Activated CD4-positive, alpha-beta T cell treated with anti-CD3 and anti-CD28 coated beads, Interleukin-2, amount 10 ng/mL, durations not matched to agents 24 days and 14 days (primary cell): ENCODE data around the gene HES1. TPM values are rescaled to one million over a fixed set of nuclear protein-coding genes. Genes with fewer than 3 reads are reported as not detected.
"Not testable (repeated sequence)": the region's sequence is repeated elsewhere in the genome, so short reads cannot be mapped to it uniquely, and the experiment has no call there.

Source experiments
- DNase-seq: peaks from one replicate; pipeline ENCODE4 v3.0.0; 2022
- H3K27ac Mint-ChIP-seq: one replicate; pipeline ENCODE4 v1.8.0; 2022; ENCODE audit warnings: mild to moderate bottlenecking, mixed read lengths
- H3K27me3 Mint-ChIP-seq: one replicate; pipeline ENCODE4 v1.8.0; 2022; ENCODE audit warnings: mixed read lengths
- H3K36me3 Mint-ChIP-seq: one replicate; pipeline ENCODE4 v1.8.0; 2022; ENCODE audit warnings: low read depth, mild to moderate bottlenecking, mixed read lengths
- H3K4me1 Mint-ChIP-seq: one replicate; pipeline ENCODE4 v1.8.0; 2021; ENCODE audit warnings: mixed read lengths
- H3K4me3 Mint-ChIP-seq: one replicate; pipeline ENCODE4 v1.8.0; 2022; ENCODE audit warnings: mild to moderate bottlenecking, moderate library complexity, mixed read lengths
- H3K9me3 Mint-ChIP-seq: one replicate; pipeline ENCODE4 v1.8.0; 2021; ENCODE audit warnings: mixed read lengths
- intact Hi-C: fragments of 100-400 bp; cut with micrococcal nuclease; formaldehyde crosslinking; loops from one replicate; pipeline ENCODE4 v1.15.1; 2023
- total RNA-seq: library from RNA; stranded (reverse); gene quantifications from 2 replicates; pipeline ENCODE4 v1.2.3, GENCODE V29; 2022

HES1 gene, protein sequence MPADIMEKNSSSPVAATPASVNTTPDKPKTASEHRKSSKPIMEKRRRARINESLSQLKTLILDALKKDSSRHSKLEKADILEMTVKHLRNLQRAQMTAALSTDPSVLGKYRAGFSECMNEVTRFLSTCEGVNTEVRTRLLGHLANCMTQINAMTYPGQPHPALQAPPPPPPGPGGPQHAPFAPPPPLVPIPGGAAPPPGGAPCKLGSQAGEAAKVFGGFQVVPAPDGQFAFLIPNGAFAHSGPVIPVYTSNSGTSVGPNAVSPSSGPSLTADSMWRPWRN
- 0.64 and 1.2 TPM in 2 replicates for total RNA-seq

DNA sequence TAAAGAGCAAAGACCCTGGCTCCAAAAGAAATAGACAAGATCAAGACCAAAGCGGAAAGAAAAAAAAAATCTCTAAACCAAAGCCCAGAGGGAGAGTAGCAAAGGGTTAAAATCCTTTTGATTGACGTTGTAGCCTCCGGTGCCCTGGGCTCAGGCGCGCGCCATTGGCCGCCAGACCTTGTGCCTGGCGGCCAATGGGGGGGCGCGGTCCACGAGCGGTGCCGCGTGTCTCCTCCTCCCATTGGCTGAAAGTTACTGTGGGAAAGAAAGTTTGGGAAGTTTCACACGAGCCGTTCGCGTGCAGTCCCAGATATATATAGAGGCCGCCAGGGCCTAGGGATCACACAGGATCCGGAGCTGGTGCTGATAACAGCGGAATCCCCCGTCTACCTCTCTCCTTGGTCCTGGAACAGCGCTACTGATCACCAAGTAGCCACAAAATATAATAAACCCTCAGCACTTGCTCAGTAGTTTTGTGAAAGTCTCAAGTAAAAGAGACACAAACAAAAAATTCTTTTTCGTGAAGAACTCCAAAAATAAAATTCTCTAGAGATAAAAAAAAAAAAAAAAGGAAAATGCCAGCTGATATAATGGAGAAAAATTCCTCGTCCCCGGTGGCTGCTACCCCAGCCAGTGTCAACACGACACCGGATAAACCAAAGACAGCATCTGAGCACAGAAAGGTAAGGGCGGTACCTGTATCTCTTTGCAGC, at the start of gene HES1:
Gene HES1 (plus strand): TSS at position 343 of the 713 bp plus-strand sequence. CDS start 233 bp downstream, at position 576.
- Mint-ChIP-seq H3K36me3 (peaks cover 6% of the 10 kb centered on the region), H3K27ac (peak within 1 kb of the TSS; percentile 95), H3K4me1 (peaks cover 49% of the 10 kb centered on the region), H3K4me3 (peak within 1 kb of the TSS; percentile 90), H3K27me3 (peaks cover 74% of the 10 kb centered on the region), H3K9me3 (no peaks in the 10 kb centered on the region)
- intact Hi-C loops = loop anchor here (2.0 to 10.0 kb wide), 10 partner anchors 65 to 629 kb away; partner anchors contain the start of genes FAM43A and OPA1
- DNase-seq = peak; percentile 84

DNA sequence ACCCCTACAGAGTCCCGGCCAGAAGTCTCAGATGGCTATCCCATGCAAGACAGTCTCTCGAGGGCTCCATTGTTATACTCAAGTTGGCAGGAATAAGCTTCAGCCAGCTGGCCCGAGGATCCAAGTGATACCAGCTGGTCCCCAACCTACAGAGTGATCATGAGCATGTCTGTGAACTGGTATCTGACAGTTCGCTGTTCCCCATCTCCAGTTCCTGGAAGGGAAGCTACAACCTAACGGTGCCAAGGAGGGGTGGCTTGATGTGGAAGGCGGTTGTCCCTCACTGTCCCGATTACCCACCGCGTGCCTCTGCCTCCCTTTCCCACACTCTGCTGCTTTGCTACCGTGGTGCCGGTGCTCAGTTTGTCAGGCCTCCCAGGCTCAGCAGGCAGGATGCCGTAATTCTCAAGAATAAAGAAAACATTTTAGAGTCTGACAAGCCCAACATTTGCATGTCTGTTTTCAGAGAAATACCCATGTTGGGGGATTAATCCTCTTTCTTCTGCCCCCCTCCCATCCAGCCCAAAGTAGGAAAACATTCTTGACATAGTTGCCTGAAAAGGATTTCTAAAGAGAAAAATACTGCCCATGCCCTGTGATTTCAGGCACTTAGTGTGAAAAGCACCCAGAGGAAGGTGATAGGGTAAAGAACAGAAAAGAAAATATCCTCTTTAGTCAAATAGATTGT, 49.4 kb upstream of the HES1 start:
- Mint-ChIP-seq H3K36me3 (no peaks in the 10 kb centered on the region), H3K9me3 (no peaks in the 10 kb centered on the region), H3K27me3 (peaks cover 15% of the 10 kb centered on the region), H3K27ac (no peak overlapping the region), H3K4me3 (no peak overlapping the region), H3K4me1 (peaks cover 25% of the 10 kb centered on the region)
- intact Hi-C loops = no loop called here
- no peak for DNase-seq

DNA sequence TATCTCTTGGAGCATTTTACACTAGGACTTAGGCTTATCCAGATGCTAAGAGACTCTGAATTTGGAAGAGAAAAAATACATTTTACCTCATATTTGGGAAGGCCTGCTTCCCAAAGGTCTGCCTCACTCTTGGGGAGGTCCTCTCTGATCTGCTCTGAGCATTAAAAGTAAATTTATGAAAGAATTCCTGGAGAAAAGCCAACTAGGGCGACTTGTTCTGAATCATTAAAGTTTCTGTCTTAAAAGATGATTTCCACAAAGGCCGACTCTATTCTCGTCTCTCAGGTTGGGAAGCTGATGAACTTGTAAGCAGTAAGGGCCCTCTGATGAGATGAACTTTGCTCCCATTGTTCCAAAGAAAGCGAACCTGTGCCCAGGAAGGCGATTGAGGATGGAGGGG, 48.7 kb upstream of the HES1 start:
- no peak for DNase-seq
- H3K4me3 Mint-ChIP-seq = no peak overlapping the region
- no peaks in the 10 kb centered on the region for H3K9me3 Mint-ChIP-seq
- peaks cover 13% of the 10 kb centered on the region for H3K27me3 Mint-ChIP-seq
- no peak overlapping the region for H3K27ac Mint-ChIP-seq
- no peaks in the 10 kb centered on the region for H3K36me3 Mint-ChIP-seq
- intact Hi-C loops = no loop called here
- H3K4me1 Mint-ChIP-seq = peaks cover 26% of the 10 kb centered on the region

DNA sequence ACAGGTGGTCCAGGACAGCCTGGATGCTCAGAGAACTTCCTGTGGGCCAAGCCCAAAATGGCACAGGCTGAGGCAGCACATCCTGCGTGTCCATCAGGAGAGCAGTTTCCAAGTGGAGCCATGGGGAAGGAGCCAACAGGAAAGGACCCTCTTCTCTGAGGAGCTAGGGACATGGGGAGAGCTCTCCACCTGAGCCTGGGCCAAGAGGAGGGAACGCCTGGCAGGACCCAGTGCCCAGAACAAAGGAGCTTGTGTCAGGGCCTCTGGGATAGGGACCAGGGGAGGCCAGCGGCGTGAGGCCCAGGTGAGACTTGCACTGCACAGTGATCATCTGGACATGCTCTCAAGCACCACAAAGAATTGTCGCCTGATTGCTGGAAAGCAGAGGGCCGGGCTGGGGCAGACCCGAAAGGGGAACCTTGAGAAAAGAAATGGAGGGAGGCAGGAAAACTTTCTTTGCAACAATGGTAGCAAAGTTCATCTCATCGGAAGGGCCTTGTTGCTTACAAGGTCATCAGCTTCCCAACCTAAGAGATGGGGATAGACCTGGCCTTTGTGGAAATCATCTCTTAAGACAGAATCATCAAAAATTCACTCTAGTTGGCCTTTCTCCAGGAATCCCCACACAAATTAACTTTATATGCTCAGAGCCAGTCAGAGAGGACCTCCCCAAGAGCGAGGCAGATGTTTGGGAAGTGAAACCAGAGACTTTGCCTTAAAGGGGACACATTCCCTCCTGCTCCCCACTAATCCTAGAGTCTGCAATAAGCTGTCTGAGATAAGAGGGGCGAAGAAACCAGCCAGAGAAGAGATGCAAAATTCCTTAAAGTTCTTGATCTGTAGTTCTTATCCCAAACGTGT, 47.7 kb upstream of the HES1 start:
- H3K9me3 Mint-ChIP-seq = no peaks in the 10 kb centered on the region
- H3K27me3 Mint-ChIP-seq = peaks cover 12% of the 10 kb centered on the region
- no peak for DNase-seq
- intact Hi-C loops = no loop called here
- no peaks in the 10 kb centered on the region for H3K36me3 Mint-ChIP-seq
- H3K4me1 Mint-ChIP-seq = peaks cover 26% of the 10 kb centered on the region
- no peak overlapping the region for H3K27ac Mint-ChIP-seq
- H3K4me3 Mint-ChIP-seq = no peak overlapping the region

DNA sequence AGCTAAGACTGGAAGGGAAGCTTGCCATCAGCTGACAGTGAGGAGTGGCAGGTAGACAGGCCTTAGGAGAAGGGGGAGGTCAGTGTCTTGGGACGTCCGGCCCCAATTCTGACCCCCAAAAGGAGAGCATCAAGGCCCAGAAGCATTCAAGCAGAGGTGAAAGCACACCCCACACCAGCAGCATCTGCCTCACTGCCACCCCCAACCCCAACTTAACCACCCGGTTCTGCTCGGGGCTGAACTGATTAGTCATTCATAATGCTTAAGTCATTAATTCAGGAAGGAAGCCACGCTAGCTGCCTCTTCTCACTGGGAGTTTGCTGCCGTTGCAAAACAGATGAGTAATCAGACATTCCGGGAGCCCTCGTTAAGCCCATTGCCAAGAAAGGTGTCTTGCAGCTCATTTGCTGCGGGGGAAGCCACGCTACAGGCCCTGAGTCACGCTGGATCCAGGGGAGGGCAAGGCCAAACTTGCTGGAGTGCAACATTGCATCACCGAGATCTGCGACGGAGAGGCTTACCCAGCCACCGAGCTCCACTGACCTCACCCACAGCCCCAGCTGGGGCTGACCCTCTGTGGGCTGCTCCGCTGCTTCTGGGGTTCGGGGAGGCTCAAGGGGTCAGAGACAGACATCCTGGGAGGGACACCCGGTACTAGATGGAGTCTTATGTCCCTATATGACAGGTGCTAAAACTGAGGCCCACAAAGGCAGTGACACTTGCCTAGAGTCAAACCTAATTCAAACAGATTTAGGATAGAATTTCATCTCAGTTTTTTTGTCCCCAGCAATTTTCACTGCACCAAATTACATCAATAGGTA, 46.4 kb upstream of the HES1 start:
- H3K27me3 Mint-ChIP-seq = peaks cover 12% of the 10 kb centered on the region
- intact Hi-C loops = no loop called here
- no peaks in the 10 kb centered on the region for H3K9me3 Mint-ChIP-seq
- peak; percentile 76 for DNase-seq
- H3K27ac Mint-ChIP-seq = peak overlapping the region; percentile 45
- H3K4me1 Mint-ChIP-seq = peaks cover 18% of the 10 kb centered on the region
- no peak overlapping the region for H3K4me3 Mint-ChIP-seq
- H3K36me3 Mint-ChIP-seq = no peaks in the 10 kb centered on the region

DNA sequence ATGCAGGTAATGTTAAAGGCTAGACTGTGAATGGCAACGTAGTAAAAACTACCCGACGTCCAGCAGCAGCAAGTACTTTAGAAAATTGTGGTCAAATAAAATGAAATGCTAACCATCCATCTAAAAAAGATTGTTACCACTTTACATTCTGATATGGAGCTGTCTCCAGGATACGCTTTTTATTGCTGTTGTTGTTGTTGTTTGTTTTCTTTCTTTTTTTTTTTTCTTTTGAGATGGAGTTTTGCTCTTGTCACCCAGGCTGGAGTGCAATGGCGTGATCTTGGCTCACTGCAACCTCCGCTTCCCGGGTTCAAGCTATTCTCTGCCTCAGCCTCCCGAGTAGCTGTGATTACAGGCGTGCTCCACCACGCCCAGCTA, 45.8 kb upstream of the HES1 start:
- H3K4me1 Mint-ChIP-seq = peaks cover 17% of the 10 kb centered on the region
- H3K36me3 Mint-ChIP-seq, intact Hi-C loops, H3K4me3 Mint-ChIP-seq, H3K9me3 Mint-ChIP-seq, H3K27ac Mint-ChIP-seq, DNase-seq: not testable (repeated sequence)
- H3K27me3 Mint-ChIP-seq = peaks cover 11% of the 10 kb centered on the region

DNA sequence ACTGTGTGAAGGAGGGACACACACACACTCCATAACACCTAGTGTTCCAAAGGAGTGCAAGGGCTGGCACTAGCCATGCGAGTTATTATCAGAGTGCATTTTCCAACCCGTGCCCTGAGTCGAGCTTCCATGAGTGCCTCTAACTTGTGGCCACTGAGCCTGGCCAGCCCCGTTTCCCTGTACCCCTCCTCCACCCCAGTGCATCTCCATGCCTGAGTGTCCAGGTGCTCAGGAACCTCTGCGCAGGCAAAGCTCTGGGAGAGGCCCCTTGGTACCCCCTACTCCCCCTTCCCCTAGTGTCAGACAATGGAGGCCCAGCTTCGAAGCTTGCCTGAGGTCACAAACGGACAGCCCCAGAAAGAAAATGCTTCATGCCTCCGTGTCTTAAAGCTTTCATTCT, 45.2 kb upstream of the HES1 start:
- intact Hi-C loops = no loop called here
- H3K9me3 Mint-ChIP-seq = peaks cover 4% of the 10 kb centered on the region
- no peak overlapping the region for H3K27ac Mint-ChIP-seq
- H3K4me3 Mint-ChIP-seq = no peak overlapping the region
- H3K36me3 Mint-ChIP-seq = no peaks in the 10 kb centered on the region
- H3K27me3 Mint-ChIP-seq = peaks cover 11% of the 10 kb centered on the region
- peaks cover 22% of the 10 kb centered on the region for H3K4me1 Mint-ChIP-seq
- no peak for DNase-seq

DNA sequence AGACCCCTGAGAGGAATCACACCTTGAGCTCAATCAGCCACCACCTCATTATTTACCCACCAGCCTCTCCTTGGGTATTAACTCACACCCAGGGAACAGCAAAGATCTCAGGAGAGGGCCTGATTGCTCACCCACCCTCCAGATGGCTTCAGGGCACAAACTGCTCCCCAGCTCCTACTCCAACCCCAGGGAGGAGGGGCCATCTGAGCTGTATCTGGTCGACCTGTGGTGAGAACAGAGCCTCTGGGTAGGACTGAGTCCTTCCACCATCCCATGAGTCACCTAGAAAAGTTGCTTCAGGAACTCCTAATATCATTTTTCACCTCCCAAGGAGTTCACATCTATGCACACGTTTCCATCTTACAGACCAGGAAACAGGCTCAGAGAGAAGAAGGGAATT, 44.8 kb upstream of the HES1 start:
- H3K27me3 Mint-ChIP-seq = peaks cover 9% of the 10 kb centered on the region

DNA sequence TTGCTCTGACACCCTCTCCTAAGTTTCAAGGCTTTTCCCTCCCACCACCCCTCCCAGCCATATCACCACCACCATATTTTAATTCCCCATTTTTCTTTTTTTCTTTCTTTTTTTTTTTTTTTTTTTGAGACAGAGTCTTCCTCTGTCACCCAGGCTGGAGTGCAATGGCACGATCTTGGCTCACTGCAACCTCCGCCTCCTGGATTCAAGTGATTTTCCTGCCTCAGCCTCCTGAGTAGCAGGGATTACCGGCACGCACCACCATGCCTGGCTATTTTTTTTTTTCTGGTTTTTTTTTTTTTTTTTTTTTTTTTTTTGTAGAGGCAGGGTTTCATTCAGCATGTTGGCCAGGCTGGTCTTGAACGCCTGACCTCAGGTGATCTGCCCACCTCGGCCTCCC, 44.1 kb upstream of the HES1 start:
- DNase-seq, intact Hi-C loops, H3K27me3 Mint-ChIP-seq, H3K4me3 Mint-ChIP-seq, H3K9me3 Mint-ChIP-seq, H3K27ac Mint-ChIP-seq, H3K36me3 Mint-ChIP-seq: not testable (repeated sequence)
- peaks cover 24% of the 10 kb centered on the region for H3K4me1 Mint-ChIP-seq

More for the DNA sequence above, 44.8 kb upstream of the HES1 start:
- peaks cover 24% of the 10 kb centered on the region for H3K4me1 Mint-ChIP-seq
- H3K27ac Mint-ChIP-seq = no peak overlapping the region
- no peak for DNase-seq
- no peaks in the 10 kb centered on the region for H3K36me3 Mint-ChIP-seq
- H3K9me3 Mint-ChIP-seq = peaks cover 4% of the 10 kb centered on the region
- intact Hi-C loops = no loop called here
- no peak overlapping the region for H3K4me3 Mint-ChIP-seq

DNA sequence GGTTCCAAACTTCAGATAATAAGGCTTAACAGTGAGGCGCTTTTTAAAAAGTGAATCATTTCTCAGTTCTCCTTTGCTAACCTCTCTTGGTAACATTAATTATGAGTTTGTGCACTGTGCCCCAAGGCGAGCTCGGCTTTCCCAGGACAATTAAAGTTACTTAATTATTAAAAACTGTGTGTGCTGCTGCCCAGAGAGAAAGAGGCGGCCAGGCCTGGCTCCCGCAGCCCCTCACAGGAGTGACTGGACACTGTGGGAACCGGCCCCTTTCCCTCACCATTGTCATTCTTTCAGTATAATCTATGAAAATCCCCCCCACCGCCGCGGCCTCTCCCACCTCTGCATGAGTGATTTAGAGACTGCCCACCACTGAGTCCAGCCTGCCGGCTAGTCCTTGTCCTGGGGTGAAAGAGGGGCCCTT, 43.1 kb upstream of the HES1 start:
- Mint-ChIP-seq H3K27ac (no peak overlapping the region), H3K4me1 (peaks cover 26% of the 10 kb centered on the region), H3K27me3 (peaks cover 2% of the 10 kb centered on the region), H3K36me3 (no peaks in the 10 kb centered on the region), H3K9me3 (peaks cover 4% of the 10 kb centered on the region), H3K4me3 (no peak overlapping the region)
- intact Hi-C loops = no loop called here
- no peak for DNase-seq

DNA sequence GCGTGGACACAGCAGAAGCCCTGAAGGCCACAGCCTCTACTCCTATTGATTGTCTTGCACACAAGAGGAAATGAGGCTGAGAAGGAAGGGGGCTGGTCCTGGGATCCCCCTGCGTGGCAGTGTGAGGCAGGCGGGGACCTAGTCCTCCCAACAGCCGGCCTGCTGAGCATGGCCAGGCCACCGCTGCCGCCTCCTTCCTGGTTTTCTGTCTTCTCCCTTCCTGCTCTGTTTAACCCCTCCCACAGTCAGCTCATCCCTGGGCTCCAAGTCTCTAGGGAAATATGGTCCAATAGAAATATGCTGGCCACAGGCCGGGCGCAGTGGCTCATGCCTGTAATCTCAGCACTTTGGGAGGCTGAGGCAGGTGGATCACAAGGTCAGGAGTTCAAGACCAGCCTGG, 42.1 kb upstream of the HES1 start:
- intact Hi-C loops = no loop called here
- H3K4me1 Mint-ChIP-seq = peaks cover 34% of the 10 kb centered on the region
- H3K27ac Mint-ChIP-seq = no peak overlapping the region
- H3K36me3 Mint-ChIP-seq = no peaks in the 10 kb centered on the region
- DNase-seq = no peak
- H3K4me3 Mint-ChIP-seq = no peak overlapping the region
- peaks cover 2% of the 10 kb centered on the region for H3K27me3 Mint-ChIP-seq
- peaks cover 4% of the 10 kb centered on the region for H3K9me3 Mint-ChIP-seq

DNA sequence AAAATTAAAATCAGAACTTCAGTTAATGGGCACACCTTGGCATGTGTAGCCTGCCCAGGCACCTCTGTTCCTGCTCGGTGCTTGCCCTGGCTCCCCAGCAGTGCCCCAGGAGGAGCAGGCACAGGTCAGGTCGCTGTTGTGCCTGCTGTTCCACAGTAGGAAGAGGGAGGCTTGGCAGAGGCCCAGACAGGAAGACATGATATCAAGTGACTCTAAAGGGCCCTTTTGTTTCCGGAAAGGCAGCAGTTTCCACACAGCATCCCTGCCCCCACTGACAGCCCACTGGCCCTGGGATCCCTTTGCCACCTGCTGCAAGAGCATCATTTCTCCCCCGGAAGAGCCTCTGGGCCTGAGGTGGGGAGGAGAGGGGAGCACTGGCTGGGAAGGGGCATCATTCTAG, 40.5 kb upstream of the HES1 start:
- peaks cover 2% of the 10 kb centered on the region for H3K27me3 Mint-ChIP-seq
- H3K4me3 Mint-ChIP-seq = no peak overlapping the region
- H3K27ac Mint-ChIP-seq = no peak overlapping the region
- DNase-seq = peak; percentile 61
- H3K36me3 Mint-ChIP-seq = no peaks in the 10 kb centered on the region
- H3K4me1 Mint-ChIP-seq = peaks cover 34% of the 10 kb centered on the region
- H3K9me3 Mint-ChIP-seq = peaks cover 4% of the 10 kb centered on the region
- intact Hi-C loops = no loop called here

DNA sequence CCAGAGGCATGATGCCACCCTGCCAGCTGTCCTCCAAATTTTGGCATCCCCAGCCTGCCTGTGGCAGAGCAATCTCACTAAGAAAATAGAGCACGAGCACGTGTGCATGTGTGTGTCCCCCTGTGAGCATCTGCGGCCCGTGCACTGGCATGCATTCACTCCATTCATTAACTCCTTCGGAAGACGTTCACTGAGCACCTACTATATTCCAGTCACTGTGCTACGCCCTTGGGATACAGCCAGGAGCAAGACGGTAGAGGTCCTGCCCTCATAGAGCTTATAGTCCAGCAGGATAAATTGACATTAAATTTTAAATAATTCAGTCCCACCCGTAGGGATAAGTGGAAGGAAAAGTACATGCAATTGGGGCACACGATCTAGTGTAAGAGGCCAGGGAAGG, 40.0 kb upstream of the HES1 start:
- intact Hi-C loops = no loop called here
- no peak for DNase-seq
- H3K4me1 Mint-ChIP-seq = peaks cover 33% of the 10 kb centered on the region
- no peak overlapping the region for H3K4me3 Mint-ChIP-seq
- no peak overlapping the region for H3K27ac Mint-ChIP-seq
- no peaks in the 10 kb centered on the region for H3K36me3 Mint-ChIP-seq
- H3K9me3 Mint-ChIP-seq = peaks cover 4% of the 10 kb centered on the region
- peaks cover 6% of the 10 kb centered on the region for H3K27me3 Mint-ChIP-seq
